Stimulated activated CD8-positive, alpha-beta memory T cell treated with anti-CD3 and anti-CD28 coated beads, Interleukin-12 subunit alpha, Interleukin-12 subunit beta, amount 100 ng/mL, for 24 hours (primary cell): ENCODE measurements around the gene ERC2.
"Not testable (repeated sequence)": the region's sequence is repeated elsewhere in the genome, so short reads cannot be mapped to it uniquely, and the experiment has no call there.

Source experiments
- DNase-seq: peaks from one replicate; pipeline ENCODE4 v3.0.0-alpha.2; 2020; ENCODE audit errors: extremely low read depth

ERC2 gene

GRCh38 chr3:56066405-56066804, 401.9 kb downstream of the ERC2 start:
- DNase-seq, result not testable (repeated sequence)

- no peak for DNase-seq
Measured at GRCh38 chr3:56064684-56065083, 403.6 kb downstream of the ERC2 start.

GRCh38 chr3:56061279-56061626, 407.0 kb downstream of the ERC2 start:
- DNase-seq, result no peak

GRCh38 chr3:56060521-56061278, 407.6 kb downstream of the ERC2 start:
- no peak for DNase-seq

GRCh38 chr3:56059731-56060130, 408.5 kb downstream of the ERC2 start:
- DNase-seq, result no peak

GRCh38 chr3:56055951-56056350, 412.3 kb downstream of the ERC2 start:
- DNase-seq, result no peak

GRCh38 chr3:56055546-56055945, 412.7 kb downstream of the ERC2 start:
- no peak for DNase-seq

GRCh38 chr3:56054844-56055243, 413.4 kb downstream of the ERC2 start:
- DNase-seq, result no peak

GRCh38 chr3:56053727-56054126, 414.5 kb downstream of the ERC2 start:
- no peak for DNase-seq

- DNase-seq, result no peak
Measured at GRCh38 chr3:56052188-56052587, 416.1 kb downstream of the ERC2 start.

- no peak for DNase-seq
Measured at GRCh38 chr3:56051052-56051451, 417.2 kb downstream of the ERC2 start.

GRCh38 chr3:56048946-56049345, 419.3 kb downstream of the ERC2 start:
- no peak for DNase-seq

GRCh38 chr3:56048331-56048730, 419.9 kb downstream of the ERC2 start:
- no peak for DNase-seq

GRCh38 chr3:56042326-56042951, 425.8 kb downstream of the ERC2 start:
- no peak for DNase-seq

- no peak for DNase-seq
Measured at GRCh38 chr3:56025326-56025725, 442.9 kb downstream of the ERC2 start.

GRCh38 chr3:56023546-56023945, 444.7 kb downstream of the ERC2 start:
- DNase-seq, result no peak

- DNase-seq, result no peak
Measured at GRCh38 chr3:56022619-56023018, 445.6 kb downstream of the ERC2 start.

GRCh38 chr3:56019490-56020146, 448.6 kb downstream of the ERC2 start:
- DNase-seq, result no peak

GRCh38 chr3:56015374-56015773, 452.9 kb downstream of the ERC2 start:
- not testable (repeated sequence) for DNase-seq

- DNase-seq, result no peak
Measured at GRCh38 chr3:56012721-56013120, 455.5 kb downstream of the ERC2 start.

GRCh38 chr3:56005196-56005805, 463.0 kb downstream of the ERC2 start:
- no peak for DNase-seq

GRCh38 chr3:56003129-56003528, 465.1 kb downstream of the ERC2 start:
- DNase-seq, result no peak

GRCh38 chr3:56001991-56002390, 466.3 kb downstream of the ERC2 start:
- DNase-seq, result no peak
